ENCODE data around the gene CDC26.
"Not testable (repeated sequence)": the region's sequence is repeated elsewhere in the genome, so short reads cannot be mapped to it uniquely, and the experiment has no call there.

Gene CDC26

DNA sequence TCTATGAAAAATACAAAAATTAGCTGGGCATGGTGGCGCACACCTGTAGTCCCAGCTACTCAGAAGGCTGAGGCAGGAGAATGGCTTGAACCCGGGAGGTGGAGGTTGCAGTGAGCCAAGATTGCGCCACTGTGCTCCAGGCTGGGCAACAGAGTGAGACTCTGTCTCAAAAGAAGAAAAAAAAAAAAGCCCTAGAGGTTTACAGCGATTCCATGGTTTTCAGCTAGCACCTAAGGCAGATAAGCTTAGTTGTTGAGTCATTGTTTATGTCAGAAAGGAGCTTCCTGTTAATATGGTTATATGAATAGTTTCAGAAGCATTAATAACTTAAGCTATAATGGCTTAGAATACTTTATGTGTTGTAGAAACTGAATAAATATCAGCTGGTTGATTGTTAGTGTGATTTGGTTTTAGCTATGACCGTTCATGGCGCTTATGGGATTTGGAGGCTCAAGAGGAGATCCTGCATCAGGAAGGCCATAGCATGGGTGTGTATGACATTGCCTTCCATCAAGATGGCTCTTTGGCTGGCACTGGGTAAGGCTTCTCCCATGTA is 14.8 kb upstream of the CDC26 start:
- no peak for DNase-seq

DNA sequence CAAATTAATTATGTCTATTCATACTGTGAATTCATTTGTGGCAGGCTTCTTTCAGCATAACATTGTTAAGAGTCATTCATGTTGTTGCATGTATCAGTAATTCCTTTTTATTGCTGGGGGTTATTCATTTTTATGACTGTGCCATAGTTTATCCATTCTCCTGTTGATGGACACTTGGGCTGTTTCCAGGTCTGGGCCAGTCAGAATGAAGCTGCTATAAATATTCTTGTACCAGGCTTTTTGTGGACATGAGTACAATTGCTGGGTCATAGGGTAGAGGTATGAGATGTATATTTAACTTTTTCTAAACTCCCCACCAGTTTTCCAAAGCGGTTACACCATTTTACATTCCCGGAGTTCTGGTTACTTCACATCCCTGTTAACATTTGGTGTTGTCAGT is 13.7 kb upstream of the CDC26 start:
- no peak for DNase-seq

DNA sequence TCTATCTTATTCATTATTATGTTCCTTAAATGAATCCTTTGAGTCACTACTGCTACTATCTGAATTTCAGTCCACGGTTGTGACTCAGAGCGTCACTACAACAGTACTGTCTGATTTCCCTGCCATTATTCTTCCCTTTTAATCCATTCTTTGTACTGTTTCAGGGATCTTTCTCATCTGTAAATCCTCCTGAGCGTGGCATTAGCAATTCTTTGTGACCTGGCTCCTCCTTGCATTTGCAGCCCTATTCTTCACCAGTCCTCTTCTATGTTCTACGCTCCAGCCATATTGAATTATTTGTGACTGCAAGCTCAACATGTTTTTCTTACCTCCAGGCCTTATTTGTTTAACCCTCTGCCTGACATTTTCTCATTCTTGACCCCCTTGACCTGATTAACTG is 6.0 kb upstream of the CDC26 start:
- DNase-seq: no peak

DNA sequence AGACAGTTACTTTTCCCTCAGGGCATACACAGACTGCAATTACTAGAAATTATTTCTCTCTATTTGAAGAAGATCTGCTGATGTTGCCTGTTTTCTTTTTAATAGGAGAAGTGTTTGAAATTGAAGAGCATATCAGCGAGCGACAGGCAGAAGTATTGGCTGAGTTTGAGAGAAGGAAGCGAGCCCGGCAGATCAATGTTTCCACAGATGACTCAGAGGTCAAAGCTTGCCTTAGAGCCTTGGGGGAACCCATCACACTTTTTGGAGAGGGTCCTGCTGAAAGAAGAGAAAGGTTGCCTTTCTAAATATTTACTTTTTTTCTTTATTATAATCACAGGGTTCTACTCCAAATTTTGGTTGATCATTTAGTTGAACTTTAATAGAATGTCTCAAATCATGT is 3.5 kb upstream of the CDC26 start:
- no peak for DNase-seq

DNA sequence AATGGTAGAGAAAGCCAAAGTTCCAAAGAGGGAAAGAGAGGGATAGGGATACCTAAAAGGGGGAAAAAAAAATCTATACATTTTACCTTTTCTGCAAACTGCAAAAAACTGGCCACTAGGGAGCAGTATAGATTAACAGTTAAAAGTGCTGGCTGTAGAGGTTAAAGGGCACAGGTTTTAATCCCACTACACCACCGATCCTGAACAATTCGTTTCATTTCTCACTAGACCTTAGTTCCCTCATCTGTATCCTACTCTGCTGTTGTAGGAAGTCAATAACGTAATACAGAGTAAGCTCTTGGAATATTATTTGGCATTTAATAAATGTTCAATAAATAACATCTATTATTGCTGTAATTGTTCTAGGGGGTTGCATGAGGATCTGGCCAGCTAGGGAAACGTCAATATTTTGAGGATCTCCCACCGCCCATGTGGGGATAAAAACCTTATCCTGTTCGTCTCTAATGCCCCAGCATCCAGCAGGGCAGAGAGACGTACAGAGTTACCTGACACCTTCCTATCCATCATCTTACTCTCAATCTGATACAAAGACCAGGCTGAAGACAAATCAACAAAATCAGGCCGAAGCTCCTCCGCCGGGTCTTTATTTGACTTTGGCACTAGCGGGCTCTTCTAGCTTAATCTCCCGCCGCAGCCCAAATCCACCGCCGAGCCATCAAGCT is 757 bp downstream of the CDC26 start:
- peak; percentile 24 for DNase-seq

DNA sequence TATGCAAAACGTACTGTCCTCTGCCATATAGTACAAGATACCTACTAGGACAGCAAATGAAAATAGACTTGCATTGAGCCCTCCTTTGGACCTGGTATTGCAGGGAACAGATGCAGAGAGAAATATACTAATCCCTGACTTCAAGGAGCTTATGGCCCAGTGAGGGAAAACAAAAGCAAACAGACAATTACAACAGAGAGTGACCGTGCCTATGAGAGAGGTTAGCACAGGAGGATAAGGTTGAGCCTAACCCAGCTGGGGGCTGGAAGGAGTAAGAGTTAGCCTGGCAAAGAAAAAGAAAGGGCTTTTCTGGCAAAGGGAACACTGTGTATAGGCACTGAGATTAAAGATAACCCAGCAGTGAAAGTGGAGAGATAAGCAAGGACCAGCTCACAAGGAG is 5.5 kb downstream of the CDC26 start:
- no peak for DNase-seq

DNA sequence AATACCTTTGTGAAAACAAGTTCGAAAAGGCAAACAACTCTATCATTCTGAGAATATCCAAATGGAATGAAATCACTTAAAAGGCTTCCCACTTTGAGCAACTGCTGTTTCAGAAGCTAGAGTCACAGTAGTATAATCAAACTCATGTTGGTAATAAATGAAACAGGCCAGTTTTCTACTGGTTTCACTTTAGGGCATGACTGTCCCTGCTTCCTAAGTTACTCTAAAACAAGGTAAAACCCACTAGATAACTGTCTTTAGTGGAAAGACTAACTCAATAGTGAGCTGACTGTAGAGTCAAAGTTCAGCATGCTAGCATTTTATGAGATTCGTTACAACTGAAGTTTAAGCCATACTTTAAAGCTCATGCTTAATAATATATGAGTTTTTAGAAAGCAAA is 6.0 kb downstream of the CDC26 start:
- no peak for DNase-seq

DNA sequence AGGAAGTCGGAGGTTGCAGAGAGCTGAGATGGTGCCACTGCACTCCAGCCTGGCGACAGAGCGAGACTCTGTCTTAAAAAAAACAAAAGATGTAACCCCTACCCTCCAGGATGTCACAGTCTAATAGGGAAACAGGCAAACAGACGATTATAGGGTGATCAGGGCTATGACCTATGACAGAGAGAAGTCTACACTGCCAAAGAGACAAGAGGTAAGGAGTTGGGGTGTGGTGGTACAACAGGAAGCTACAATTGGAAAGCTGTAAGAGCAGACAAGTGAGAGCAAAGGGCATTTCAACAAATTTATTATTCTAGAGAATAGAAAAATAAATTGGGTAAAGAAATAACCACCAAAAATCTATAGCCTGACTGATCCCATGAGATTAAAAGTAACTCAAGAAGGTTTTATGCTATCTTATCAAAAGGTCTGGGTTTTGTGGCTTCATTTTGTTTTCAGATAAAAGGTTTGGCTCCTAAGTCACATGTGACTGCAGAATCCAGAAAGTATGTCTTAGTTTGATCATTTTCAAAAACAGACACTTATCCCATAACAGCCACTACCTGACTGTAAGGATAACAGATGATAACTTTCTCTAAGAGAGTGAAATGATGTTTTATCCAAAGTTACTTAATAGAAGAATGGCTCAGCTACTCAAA is 7.3 kb downstream of the CDC26 start:
- no peak for DNase-seq

DNA sequence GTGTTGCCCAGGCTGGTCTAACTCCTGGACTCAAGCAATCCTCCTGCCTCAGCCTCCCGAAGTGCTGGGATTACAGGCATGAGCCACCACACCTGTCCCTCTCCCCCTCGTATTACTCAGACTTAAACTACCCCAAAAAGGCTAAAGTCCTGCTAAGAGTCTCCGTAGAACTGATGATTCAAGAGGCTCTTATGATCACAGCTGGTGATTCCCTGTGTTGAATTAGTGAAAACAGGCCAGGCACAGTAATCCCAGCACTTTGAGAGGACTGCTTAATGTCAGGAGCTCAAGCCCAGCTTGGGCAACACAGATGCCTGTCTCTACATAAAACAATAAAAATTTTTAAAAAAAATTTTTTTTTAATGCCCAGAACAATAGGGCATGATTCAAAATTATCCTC is 9.2 kb downstream of the CDC26 start:
- no peak for DNase-seq

DNA sequence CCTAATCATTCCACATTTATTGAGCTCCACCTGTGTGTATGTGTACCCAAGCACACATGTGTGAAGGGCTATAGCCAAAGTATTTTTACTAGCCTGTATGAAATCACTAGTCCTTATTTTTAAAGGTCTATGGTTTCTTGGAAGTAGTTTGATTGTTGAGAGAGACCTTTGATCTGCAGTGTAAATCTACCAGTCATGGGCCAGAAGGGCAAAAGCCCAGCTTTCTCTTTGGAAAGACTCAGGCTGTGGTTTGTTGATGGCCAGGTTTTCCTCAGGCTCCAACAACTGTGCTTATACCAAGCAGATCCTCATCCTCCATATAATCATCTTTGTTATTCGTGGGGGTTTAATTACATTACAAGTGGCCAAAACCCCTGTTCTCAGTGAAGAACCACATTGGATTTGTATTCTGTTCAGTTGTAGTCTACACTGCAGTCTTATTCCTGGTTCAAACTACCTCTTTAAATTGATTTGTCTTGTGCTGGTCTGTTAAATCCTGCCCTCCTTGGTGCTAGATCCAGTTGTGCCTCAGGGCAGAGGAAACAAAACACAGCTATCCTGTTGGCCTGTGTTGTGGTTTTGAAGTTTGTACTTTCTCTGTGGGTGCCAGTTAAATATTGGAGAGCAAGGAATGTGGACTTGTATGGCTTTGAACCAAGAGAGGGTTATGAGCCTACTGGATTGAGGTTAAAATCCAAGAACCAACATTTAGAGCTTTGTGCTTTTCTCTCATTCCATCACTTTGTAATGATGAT is 13.3 kb downstream of the CDC26 start:
- no peak for DNase-seq

DNA sequence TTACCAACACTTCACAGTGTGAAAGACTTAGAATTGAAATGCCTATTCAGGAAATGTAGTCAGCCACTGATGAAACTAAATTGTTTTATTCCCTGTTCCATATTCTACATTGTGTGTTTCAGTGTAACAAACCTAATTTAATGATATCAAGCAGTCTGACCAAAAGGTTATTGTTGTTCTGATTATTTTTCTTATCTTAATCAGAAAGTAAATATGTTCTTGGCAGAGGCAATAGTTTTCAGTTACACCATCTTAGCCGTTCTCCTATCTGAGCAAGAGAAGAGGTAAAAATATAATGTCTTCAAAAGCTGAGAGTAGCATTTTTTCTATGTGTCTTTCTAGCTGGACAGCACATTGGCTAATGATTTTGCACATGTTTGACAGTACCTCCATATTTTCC is 17.1 kb downstream of the CDC26 start:
- no peak for DNase-seq

DNA sequence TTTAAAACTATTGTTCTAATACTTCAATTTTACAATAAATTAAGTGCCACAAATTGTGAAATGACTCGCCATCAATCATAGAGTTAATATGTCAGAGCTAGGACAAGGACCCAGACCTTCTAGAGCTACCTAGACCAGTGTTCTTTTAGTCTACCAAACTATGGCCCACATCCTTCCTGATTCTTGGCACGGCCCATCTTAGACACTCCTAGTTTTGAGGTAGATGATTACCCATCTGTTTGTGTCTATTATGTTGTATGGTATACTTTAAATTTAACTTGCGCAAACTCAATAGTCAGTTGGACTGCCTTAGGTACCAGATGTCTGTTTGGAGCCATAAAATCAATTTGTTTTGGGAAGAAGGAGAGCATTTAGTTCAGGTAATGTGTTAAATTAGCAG is 17.5 kb downstream of the CDC26 start:
- no peak for DNase-seq

DNA sequence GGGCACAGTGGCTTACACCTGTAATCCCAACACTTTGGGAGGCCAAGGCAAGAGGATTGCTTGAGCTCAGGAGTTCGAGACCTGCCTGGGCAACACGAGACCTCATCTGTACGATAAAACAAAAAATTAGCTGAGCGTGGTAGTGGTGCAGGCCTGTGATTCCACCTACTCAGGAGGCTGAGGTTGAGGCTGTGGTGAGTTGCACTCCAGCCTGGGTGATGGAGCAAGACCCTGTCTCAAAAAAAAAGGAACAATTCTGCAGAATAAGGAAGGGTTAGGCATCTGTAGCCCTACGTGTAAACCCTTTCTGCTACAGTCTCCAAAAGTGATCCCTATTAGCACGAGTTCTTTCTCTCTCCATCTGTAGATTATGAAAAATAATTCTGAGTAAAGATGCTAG is 19.9 kb downstream of the CDC26 start:
- no peak for DNase-seq

DNA sequence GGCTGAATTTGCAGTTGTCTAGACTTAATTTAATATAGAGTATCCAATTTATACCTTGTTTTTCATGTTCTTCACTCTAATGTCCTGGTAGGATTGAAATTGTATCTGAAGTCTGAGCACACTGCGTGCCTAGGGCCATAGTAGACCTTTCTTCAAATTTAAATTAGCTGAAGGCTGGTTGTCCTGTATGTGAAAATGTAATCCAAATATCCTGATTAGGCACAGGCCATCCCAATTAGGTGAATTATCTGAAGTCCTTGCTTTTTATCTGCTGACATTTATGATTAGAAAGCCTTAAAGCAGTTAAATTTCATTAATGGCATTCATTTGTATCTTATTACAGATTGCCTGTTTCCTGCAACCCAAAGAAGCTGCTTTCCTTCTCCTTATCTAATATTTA is 20.4 kb downstream of the CDC26 start:
- no peak for DNase-seq

DNA sequence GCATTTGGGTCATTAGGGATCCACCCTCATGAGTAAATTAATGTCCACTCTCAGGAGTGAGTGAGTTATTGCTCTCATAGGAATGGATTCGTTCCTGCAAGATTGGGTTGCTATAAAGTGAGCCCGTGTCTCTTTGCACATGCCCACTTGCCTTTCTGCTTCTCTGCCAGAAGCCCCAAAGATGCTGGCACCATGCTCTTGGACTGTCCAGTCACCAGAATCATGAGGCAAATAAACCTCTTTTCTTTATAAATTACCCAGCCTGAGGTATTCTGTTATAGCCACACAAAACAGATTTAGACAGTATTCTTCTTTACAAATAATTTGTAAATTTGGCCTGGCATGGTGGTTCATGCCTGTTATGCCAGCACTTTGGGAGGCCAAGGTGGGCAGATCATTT is 24.6 kb downstream of the CDC26 start:
- no peak for DNase-seq

DNA sequence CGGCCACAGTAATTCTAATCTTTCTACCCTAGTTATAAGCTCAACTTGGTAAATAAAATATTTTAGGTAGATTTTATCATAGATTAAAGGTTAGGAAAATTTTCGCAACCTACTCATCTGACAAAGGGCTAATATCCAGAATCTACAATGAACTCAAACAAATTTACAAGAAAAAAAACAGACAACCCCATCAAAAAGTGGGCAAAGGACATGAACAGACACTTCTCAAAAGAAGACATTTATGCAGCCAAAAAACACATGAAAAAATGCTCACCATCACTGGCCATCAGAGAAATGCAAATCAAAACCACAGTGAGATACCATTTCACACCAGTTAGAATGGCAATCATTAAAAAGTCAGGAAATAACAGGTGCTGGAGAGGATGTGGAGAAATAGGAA is 25.7 kb downstream of the CDC26 start:
- DNase-seq: not testable (repeated sequence)

DNA sequence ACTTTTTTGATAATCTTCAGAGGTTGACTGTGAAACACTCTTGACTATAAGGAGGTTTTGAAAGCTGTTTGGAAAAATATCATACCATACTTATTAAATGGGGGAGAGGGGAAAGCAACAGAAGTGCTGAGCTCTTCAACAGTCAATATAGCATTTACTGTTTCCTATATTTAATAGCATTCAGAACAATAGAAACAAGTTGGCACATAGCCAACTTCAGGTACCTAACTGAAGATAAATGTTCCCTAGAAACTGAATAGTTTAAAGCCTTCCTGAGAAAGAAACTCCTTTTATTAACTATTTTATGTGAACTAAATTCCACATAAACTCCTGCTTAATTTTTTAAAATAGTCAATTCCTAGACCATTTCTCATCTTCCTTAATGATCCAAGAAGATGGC is 27.7 kb downstream of the CDC26 start:
- no peak for DNase-seq

DNA sequence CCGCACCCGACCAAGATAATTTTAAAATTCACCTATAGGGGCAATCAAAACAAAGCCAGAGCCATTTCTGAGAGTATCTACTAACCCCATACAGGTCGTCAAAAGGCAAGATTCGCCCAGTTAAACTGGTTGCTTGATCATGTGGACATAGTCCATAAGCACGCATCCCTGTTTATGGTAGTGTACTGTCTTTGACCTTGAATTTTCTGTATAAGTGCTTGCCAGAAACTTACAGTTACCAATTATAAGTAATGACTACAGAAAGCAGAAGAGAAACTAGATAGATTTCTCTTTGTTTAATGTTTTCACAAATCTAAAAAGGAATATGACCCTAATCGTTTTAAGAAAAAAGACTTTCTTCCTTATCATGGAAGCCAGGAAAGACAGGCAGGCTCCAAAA is 28.4 kb downstream of the CDC26 start:
- no peak for DNase-seq

DNA sequence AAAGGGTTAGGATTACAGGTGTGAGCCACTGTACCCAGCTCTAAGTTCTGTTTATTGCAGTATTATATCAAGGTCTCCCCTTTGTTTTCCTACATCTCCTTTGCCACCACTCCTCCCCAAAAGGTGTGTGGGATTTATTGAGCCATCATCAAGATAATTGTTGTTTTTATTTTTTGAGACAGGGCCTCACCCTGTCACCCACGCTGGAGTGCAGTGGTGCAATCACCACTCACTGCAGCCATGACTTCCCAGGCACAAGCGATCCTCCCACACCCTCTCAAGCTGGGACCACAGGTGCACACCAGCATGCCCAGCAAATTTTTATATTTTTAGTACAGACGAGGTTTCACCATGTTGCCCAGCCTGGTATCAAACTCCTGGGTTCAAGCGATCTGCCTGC is 29.5 kb downstream of the CDC26 start:
- no peak for DNase-seq

DNA sequence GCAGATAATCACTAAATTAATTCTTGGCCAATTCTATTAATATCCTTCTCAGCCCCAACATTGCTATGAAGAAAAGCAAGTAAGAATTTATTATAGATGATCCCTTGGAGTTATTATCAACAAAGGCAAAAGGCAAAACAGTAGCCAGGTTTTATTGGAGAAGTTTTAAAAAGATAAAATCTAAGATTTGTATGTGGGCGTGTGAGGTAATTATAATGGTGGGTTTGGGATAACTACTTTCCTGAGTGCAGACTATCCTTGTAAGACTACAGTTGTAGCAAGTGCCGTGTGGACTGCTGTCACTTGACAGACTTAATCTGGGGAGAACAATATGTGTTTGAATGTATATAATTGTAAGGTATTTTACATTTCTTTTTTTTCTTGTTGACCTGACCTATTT is 30.8 kb downstream of the CDC26 start:
- DNase-seq: no peak

DNA sequence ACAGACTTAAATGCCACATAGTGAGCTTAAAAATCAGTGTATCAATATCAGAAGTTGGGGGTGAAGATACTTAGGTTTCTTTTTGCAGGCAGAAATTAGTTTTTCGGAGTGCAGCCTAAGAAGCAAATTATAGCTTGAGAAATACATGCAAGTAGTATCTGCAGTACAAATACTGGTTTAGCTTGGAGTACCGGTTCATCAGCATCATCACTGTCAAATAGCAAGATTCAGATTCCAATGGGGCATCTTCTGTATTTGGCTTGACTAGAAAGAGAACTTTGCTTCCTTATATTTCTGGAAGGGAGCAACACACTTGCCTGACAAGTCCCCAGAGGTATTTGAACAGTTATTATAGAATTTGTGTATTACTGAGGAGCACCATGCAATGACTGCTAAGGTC is 34.2 kb downstream of the CDC26 start:
- DNase-seq: no peak

DNA sequence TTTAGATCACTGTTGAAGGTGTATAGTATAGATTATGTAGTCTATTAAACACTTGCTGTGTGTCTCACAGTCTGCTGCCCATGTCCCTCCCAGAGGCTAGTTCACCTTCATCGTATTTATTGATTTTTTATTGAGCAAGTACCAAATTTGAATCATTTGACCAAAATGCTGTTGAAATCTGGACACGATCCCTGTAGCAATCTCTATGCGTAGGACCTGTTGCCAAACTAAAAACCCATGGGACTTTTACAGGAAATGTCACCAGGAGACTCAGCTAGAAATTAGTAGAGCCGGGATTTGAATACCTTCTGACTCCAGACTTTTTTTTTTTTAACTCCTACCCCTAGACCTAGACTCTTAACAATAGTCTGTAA is 36.5 kb downstream of the CDC26 start:
- no peak for DNase-seq

DNA sequence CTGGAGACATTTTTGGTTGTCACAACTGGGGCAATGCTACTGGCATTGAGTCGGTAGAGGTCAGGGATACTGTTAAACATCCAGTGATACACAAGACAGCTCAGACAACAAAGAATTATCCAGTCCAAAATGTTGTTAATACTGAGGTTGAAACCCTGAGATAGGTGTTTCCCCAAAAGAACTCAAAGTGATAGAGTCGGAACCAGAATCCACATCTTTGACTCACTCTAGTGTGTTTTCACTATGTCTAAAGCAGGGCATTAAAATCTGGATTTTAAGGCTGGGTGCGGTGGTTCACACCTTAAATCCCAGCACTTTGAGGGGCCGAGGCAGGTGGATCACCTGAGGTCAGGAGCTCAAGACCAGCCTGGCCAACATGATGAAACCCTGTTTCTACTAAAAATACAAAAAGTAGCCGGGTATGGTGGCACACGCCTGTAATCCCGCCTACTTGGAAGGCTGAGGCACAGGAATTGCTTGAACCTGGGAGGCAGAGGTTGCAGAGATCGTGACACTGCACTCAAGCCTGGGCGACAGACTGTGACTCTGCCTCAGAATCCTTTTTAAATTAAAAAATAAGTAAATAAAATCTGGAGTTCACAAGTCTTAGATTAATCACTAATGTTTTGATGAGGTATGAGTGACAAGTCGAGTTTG is 37.0 kb downstream of the CDC26 start:
- no peak for DNase-seq

DNA sequence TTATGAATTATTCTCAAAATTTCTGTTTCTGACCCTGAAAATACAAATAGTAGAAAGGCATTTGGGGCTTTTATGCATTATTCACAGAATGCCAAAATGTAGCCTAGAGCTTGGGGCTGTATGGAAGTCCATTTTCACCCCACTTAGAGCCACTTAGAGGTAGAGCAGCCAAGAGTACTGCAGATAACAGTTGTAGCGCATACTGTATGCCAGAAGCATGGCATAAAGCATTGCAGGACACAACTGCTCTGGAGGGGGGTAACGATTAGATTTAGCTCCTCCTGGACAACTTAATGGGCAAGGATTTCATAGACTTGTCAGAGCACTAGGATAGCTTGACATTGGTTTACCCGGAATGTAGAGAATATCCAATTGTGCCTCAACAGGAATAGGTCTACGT is 38.3 kb downstream of the CDC26 start:
- DNase-seq: no peak

Data from activated T-cell treated with anti-CD3 and anti-CD28 coated beads for 4 hours (primary cell).